ENCODE measurements around the gene DNAH1. TPM values are rescaled to one million over a fixed set of nuclear protein-coding genes. Genes with fewer than 3 reads are reported as not detected.

Gene DNAH1
- total RNA-seq, 2 experiments from 2014 or later, result 5.8 to 14.2 TPM

DNA sequence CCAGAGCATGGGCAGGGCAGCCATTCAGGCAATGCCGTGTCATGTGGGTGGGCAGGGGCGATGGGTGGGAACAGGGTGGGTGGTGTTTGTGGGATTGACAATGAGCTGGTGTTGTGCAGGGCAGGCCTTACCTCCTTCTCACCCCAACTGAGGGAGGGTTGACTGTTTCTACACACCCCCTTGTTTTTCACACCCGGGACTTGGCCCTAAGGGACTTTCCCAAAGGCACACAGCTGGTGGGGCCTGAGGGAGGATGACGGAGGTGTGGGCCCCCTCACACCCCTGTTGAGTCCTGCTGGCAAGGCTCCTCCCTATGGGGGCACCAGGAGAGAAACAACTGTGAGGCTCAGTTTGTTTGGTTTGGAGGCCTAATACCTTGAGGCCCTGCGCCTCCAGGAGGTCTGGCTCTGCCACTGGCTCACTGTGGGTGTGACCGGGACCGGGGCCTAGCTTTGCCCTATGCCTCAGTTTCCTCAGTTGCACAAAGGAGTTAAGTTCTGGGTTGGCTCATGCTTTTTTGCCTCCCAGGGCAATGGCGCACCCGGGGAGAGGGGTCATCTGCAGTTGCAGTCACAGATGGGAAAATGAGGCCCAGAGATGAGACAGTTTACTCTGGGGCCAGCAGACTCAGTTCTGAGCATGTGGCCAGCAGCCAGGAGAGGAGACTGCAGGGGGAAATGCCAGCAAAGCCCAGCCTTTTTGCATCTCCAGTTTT is 5.1 kb upstream of the DNAH1 start:
- no peak overlapping the region for H2AFZ ChIP-seq (ENCODE audit: low read length)
- no peaks in the 10 kb centered on the region for H3K36me3 ChIP-seq (ENCODE audit: insufficient read depth, low read length)
- H3K4me3 ChIP-seq (ENCODE audit: low read depth, low read length, poor library complexity, severe bottlenecking), result no peak overlapping the region
- ChIA-PET CTCF (ENCODE audit: unreplicated experiment) (no interaction called here), POLR2A (interaction anchor here (0.5 kb wide), 1 partner anchor 30 kb away, joined by 5 read pairs; no protein-coding TSS in a partner anchor)
- DNase-seq (ENCODE audit: low spot score), result peak; percentile 20
- no TSS peak for BruUV-seq (replicated peaks)
- no peak for TF ChIP-seq EZH2phosphoT487 (IDR thresholded peaks at IDR 0.05; ENCODE audit: borderline replicate concordance, low read depth, low read length)
- TF ChIP-seq, protein P1, sequence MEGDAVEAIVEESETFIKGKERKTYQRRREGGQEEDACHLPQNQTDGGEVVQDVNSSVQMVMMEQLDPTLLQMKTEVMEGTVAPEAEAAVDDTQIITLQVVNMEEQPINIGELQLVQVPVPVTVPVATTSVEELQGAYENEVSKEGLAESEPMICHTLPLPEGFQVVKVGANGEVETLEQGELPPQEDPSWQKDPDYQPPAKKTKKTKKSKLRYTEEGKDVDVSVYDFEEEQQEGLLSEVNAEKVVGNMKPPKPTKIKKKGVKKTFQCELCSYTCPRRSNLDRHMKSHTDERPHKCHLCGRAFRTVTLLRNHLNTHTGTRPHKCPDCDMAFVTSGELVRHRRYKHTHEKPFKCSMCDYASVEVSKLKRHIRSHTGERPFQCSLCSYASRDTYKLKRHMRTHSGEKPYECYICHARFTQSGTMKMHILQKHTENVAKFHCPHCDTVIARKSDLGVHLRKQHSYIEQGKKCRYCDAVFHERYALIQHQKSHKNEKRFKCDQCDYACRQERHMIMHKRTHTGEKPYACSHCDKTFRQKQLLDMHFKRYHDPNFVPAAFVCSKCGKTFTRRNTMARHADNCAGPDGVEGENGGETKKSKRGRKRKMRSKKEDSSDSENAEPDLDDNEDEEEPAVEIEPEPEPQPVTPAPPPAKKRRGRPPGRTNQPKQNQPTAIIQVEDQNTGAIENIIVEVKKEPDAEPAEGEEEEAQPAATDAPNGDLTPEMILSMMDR (conservative IDR thresholded peaks at IDR 0.05; ENCODE audit: low read length), result no peak
- H3K79me2 ChIP-seq (ENCODE audit: insufficient read depth, low read depth, low read length), result no peaks in the 10 kb centered on the region
- no peak overlapping the region for H3K4me2 ChIP-seq (ENCODE audit: low read length)
- H3K9me3 ChIP-seq (ENCODE audit: low read length), result no peaks in the 10 kb centered on the region
- H3K27ac ChIP-seq (ENCODE audit: low read depth, low read length, poor library complexity, severe bottlenecking), result no peak overlapping the region
- no peaks in the 10 kb centered on the region for H3K9me2 ChIP-seq (ENCODE audit: insufficient read depth, low read length)
- no peaks in the 10 kb centered on the region for H4K20me1 ChIP-seq (ENCODE audit: insufficient read depth, low read length)
- intact Hi-C loops (cut with micrococcal nuclease; ENCODE audit: unreplicated experiment), result no loop called here
- H3K4me1 ChIP-seq (ENCODE audit: insufficient read depth, low read length, poor library complexity, severe bottlenecking), result peaks cover 21% of the 10 kb centered on the region

DNA sequence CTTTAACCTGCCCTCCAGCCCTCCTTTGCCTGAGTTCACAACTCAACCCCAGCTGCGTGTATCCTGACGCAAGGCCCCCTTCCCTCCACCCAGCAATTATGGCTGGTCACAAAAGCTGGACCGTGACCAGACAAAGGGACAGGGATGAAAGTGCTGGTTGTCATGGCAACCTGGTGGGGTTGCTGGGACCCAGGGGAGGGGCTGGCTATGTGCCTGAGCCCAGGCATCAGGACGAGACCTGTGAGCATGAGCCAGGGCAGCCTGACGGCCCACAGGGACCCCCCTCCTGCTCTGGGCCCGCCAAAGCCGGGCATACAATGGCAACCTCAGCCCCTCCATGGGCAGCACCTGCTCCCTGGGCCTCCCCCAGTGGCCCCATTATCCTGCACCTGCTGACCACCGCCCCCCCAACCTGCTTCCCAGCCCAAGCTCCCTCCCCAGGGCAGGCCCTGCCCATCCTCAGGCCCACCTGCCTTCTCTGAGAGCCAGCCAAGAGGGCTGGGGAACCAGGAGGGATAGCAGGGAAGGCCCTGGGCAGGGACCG is 4.5 kb upstream of the DNAH1 start:
- no peaks in the 10 kb centered on the region for H3K36me3 ChIP-seq (ENCODE audit: insufficient read depth, low read length)
- peaks cover 21% of the 10 kb centered on the region for H3K4me1 ChIP-seq (ENCODE audit: insufficient read depth, low read length, poor library complexity, severe bottlenecking)
- H4K20me1 ChIP-seq (ENCODE audit: insufficient read depth, low read length), result no peaks in the 10 kb centered on the region
- H2AFZ ChIP-seq (ENCODE audit: low read length), result no peak overlapping the region
- DNase-seq (ENCODE audit: low spot score), result no peak
- POLR2A ChIA-PET, result interaction anchor here (0.5 kb wide), 2 partner anchors 31 to 78 kb away, joined by 4 to 5 read pairs; no protein-coding TSS in a partner anchor
- intact Hi-C loops (cut with micrococcal nuclease; ENCODE audit: unreplicated experiment), result no loop called here
- no peaks in the 10 kb centered on the region for H3K9me2 ChIP-seq (ENCODE audit: insufficient read depth, low read length)
- no TSS peak for BruUV-seq (replicated peaks)
- no peaks in the 10 kb centered on the region for H3K9me3 ChIP-seq (ENCODE audit: low read length)
- no peaks in the 10 kb centered on the region for H3K79me2 ChIP-seq (ENCODE audit: insufficient read depth, low read depth, low read length)
- no peak overlapping the region for H3K4me3 ChIP-seq (ENCODE audit: low read depth, low read length, poor library complexity, severe bottlenecking)
- H3K27ac ChIP-seq (ENCODE audit: low read depth, low read length, poor library complexity, severe bottlenecking), result no peak overlapping the region
- no peak for TF ChIP-seq EZH2phosphoT487 (IDR thresholded peaks at IDR 0.05; ENCODE audit: borderline replicate concordance, low read depth, low read length)
- TF ChIP-seq, protein P1 (conservative IDR thresholded peaks at IDR 0.05; ENCODE audit: low read length), result no peak
- CTCF ChIA-PET (ENCODE audit: unreplicated experiment), result interaction anchor here (0.5 kb wide), 1 partner anchor 926 kb away, joined by 3 read pairs; the partner anchor contains the start of gene MANF
- no peak overlapping the region for H3K4me2 ChIP-seq (ENCODE audit: low read length)

DNA sequence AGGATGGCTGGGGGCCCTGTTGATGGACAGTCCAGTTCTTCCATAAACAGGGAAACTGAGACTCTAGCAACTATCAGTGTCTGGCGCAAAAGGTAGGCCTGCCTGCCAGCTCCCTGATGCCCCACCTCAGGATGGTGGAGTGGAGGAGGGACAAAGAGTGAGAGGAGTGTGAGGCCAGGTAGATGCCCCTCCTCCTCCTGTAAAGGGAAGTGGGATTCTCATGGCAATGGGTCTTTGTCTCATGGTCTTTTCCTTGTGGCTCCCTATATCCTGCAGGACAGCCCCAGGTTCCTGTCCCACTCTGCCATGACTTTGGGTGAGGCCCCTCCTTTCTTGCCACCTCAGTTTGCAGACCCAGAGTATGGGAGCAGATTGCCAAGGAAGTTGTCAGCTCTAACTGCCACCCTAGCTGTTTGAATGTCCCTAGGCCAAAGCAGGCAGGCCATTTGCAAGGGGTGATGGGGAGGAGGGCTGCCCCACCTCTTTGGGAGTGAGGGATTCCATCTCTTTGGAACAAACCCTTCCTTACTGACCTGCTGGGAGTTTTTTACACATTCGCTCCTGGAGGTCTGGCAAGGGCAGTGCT is 2.8 kb upstream of the DNAH1 start:
- TF ChIP-seq, protein P1 (conservative IDR thresholded peaks at IDR 0.05; ENCODE audit: low read length), result no peak
- TF ChIP-seq EZH2phosphoT487 (IDR thresholded peaks at IDR 0.05; ENCODE audit: borderline replicate concordance, low read depth, low read length), result no peak
- H4K20me1 ChIP-seq (ENCODE audit: insufficient read depth, low read length), result no peaks in the 10 kb centered on the region
- BruUV-seq (replicated peaks), result no TSS peak
- H3K9me3 ChIP-seq (ENCODE audit: low read length), result no peaks in the 10 kb centered on the region
- peaks cover 32% of the 10 kb centered on the region for H3K4me1 ChIP-seq (ENCODE audit: insufficient read depth, low read length, poor library complexity, severe bottlenecking)
- no peak overlapping the region for H3K4me3 ChIP-seq (ENCODE audit: low read depth, low read length, poor library complexity, severe bottlenecking)
- intact Hi-C loops (cut with micrococcal nuclease; ENCODE audit: unreplicated experiment), result no loop called here
- no peaks in the 10 kb centered on the region for H3K79me2 ChIP-seq (ENCODE audit: insufficient read depth, low read depth, low read length)
- peak overlapping the region; percentile 40 for H3K4me2 ChIP-seq (ENCODE audit: low read length)
- ChIA-PET CTCF (ENCODE audit: unreplicated experiment) (no interaction called here), POLR2A (no interaction called here)
- DNase-seq (ENCODE audit: low spot score), result no peak
- H2AFZ ChIP-seq (ENCODE audit: low read length), result no peak overlapping the region
- no peaks in the 10 kb centered on the region for H3K9me2 ChIP-seq (ENCODE audit: insufficient read depth, low read length)
- no peaks in the 10 kb centered on the region for H3K36me3 ChIP-seq (ENCODE audit: insufficient read depth, low read length)
- no peak overlapping the region for H3K27ac ChIP-seq (ENCODE audit: low read depth, low read length, poor library complexity, severe bottlenecking)
